B cell (primary cell): ENCODE measurements around the gene PDGFA.

Experiments used
- EZH2 ChIP-seq: IDR thresholded peaks from 2 replicates; pipeline ENCODE4 v1.6.1; 2012; ENCODE audit warnings: borderline replicate concordance, low read depth, mild to moderate bottlenecking, moderate library complexity, low read length; ENCODE audit not compliant: insufficient read depth, poor library complexity, severe bottlenecking
- TF ChIP-seq, protein P1 (sequence below): fragments of 200-600 bp; IDR thresholded peaks from one replicate; pipeline ENCODE4 v1.8.0; 2022; ENCODE audit warnings: antibody characterized with exemption, mild to moderate bottlenecking

DNA sequence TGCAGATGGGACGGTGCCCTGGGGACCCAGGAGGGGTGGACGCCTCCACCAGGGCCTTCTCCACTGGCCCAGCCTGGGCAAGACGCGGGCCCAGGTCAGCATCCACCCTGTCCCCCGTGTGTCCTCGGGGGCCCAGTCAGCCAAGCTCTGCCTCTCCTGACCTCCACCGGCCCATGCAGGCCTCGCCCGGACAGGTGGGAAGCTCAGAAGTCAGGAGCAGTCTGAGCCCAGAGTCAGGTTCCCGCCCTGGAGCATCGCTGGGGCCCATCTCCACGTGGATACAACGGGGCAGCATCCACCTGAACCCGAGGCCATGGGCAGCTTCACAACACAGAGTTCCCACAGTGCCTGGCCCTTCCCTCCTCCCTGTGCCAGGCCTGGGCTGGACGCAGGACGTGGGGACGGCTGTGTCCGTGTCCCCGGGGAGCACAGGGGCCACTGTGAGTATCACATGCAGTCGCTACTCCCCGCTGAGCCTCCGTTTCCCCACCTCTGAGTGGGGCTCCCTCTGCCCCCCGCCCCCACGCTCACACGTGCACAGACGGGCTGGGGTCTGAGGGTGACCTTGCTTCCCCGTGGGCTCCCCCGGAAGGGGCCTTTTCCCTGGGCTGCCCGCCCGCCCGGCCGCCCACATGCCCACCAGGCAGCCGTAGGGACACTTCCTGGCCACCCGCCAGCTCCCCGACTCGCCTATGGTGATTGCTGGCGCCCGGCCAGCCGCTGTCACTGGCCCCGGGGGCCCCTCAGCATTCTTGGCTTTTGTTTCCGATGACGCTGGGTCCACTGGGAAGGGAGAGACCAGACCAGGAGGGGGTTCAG, 64.3 kb downstream of the PDGFA start:
- TF ChIP-seq, protein P1, sequence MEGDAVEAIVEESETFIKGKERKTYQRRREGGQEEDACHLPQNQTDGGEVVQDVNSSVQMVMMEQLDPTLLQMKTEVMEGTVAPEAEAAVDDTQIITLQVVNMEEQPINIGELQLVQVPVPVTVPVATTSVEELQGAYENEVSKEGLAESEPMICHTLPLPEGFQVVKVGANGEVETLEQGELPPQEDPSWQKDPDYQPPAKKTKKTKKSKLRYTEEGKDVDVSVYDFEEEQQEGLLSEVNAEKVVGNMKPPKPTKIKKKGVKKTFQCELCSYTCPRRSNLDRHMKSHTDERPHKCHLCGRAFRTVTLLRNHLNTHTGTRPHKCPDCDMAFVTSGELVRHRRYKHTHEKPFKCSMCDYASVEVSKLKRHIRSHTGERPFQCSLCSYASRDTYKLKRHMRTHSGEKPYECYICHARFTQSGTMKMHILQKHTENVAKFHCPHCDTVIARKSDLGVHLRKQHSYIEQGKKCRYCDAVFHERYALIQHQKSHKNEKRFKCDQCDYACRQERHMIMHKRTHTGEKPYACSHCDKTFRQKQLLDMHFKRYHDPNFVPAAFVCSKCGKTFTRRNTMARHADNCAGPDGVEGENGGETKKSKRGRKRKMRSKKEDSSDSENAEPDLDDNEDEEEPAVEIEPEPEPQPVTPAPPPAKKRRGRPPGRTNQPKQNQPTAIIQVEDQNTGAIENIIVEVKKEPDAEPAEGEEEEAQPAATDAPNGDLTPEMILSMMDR, result no peak
- no peak for TF ChIP-seq EZH2
